Neural progenitor cell (in vitro differentiated cells): ENCODE measurements around the gene RXRA.

Experiments used
- CTCF ChIP-seq: fragments of 200-600 bp; sonication (generic); IDR thresholded peaks from 2 replicates; pipeline ENCODE4 v1.5.1; 2017; ENCODE audit warnings: antibody characterized with exemption, mild to moderate bottlenecking
- EZH2 ChIP-seq: fragments of 200-600 bp; sonication (generic); IDR thresholded peaks from 2 replicates; pipeline ENCODE4 v1.6.1; 2017; ENCODE audit warnings: antibody characterized with exemption, mild to moderate bottlenecking, moderate library complexity
- EZH2phosphoT487 ChIP-seq: fragments of 200-600 bp; sonication (generic); IDR thresholded peaks from 2 replicates; pipeline ENCODE4 v1.6.1; 2017; ENCODE audit warnings: antibody characterized with exemption

- TF ChIP-seq CTCF (no peak), EZH2 (no peak), EZH2phosphoT487 (no peak)
Measured at GRCh38 chr9:134333234-134333873, 7.1 kb downstream of the RXRA start.
